HepG2 (cell line): ENCODE measurements around the gene TP53BP2. TPM values are rescaled to one million over a fixed set of nuclear protein-coding genes. Genes with fewer than 3 reads are reported as not detected.

ENCODE experiments used
- ATAC-seq: fragments of 200-7000 bp; cut with Tn5 transposase; 3 replicates; pipeline ENCODE4 v1.9.1; 2020; ENCODE audit warnings: mild to moderate bottlenecking, moderate library complexity
- BruUV-seq: library from RNA; stranded (reverse); fragments of 400-500 nt; replicated peaks from 2 replicates; lab custom pipeline; 2021; lab: Mats Ljungman, UMichigan
- CTCF ChIA-PET: fragments of 300-600 bp; formaldehyde crosslinking; extraction: SDS; loops from one replicate; lab custom pipeline; 2021; ENCODE audit warnings: low total read pairs, inconsistent platforms, low intra/inter-chr PET ratio; lab: Yijun Ruan, JAX
- POLR2A ChIA-PET: fragments of 350-600 bp; sonication (Branson Sonifier 250); formaldehyde crosslinking; loops from one replicate; lab custom pipeline; 2020; ENCODE audit warnings: antibody characterized with exemption, inconsistent platforms; lab: Yijun Ruan, JAX
- DNase-seq: peaks from one replicate; pipeline ENCODE4 v3.0.0-alpha.2; 2015; ENCODE audit warnings: low spot score
- FAIRE-seq: peaks from 3 replicates; lab custom pipeline; 2011; peaks lifted over from hg19 to GRCh38; lab: Jason Lieb, UNC
- H2AFZ ChIP-seq: one replicate; pipeline ENCODE4 v1.6.1; 2011; ENCODE audit warnings: low read length, inconsistent platforms
- H3K27ac ChIP-seq: fragments of 300-600 bp; 3 replicates; pipeline ENCODE4 v1.8.0; 2011; ENCODE audit warnings: mixed run types, mild to moderate bottlenecking, mixed read lengths, low read length, inconsistent platforms; ENCODE audit not compliant: insufficient read depth; ENCODE audit errors: extremely low read length
- H3K27me3 ChIP-seq, 2 experiments: fragments of 200-600 bp in 1 of 2; 2 replicates in 1 of 2; 3 replicates in 1 of 2; pipeline versions ENCODE4 v1.6.0 to v1.8.0; 2011; ENCODE audit warnings: low read length in 2 of 2, mild to moderate bottlenecking in 2 of 2, moderate library complexity in 2 of 2, inconsistent platforms in 1 of 2; ENCODE audit not compliant: insufficient read depth in 2 of 2, control insufficient read depth in 1 of 2
- H3K36me3 ChIP-seq, 2 experiments: fragments of 200-600 bp in 1 of 2; replicated peaks in 1 of 2; 2 replicates in 1 of 2; 3 replicates in 1 of 2; pipeline versions ENCODE4 v1.5.1 to v1.8.0; 2011; ENCODE audit warnings: low read length in 2 of 2, inconsistent platforms in 1 of 2; ENCODE audit not compliant: insufficient read depth in 2 of 2, control insufficient read depth in 1 of 2
- H3K4me1 ChIP-seq: 2 replicates; pipeline ENCODE4 v1.5.1; 2012; ENCODE audit warnings: low read length, inconsistent platforms; ENCODE audit not compliant: insufficient read depth
- H3K4me2 ChIP-seq: 2 replicates; pipeline ENCODE4 v1.6.0; 2011; ENCODE audit warnings: low read depth, low read length, inconsistent platforms
- H3K4me3 ChIP-seq, 3 experiments: fragments of 200-600 bp in 1 of 3; sonication (generic), shearing (Covaris generic) in 1 of 3; replicated peaks in 1 of 3; 2 replicates each; pipeline ENCODE4 v1.5.1; 2011 to 2016; ENCODE audit warnings: low read length in 3 of 3, inconsistent platforms in 2 of 3, low read depth in 2 of 3, mild to moderate bottlenecking in 2 of 3, control low read depth in 1 of 3, mixed read lengths in 1 of 3; ENCODE audit not compliant: insufficient read depth in 1 of 3
- H3K79me2 ChIP-seq: one replicate; pipeline ENCODE4 v1.6.1; 2011; ENCODE audit warnings: low read length, inconsistent platforms; ENCODE audit not compliant: insufficient read depth
- H3K9ac ChIP-seq: 2 replicates; pipeline ENCODE4 v1.6.0; 2011; ENCODE audit warnings: mild to moderate bottlenecking, low read depth, low read length, inconsistent platforms; ENCODE audit not compliant: insufficient read depth
- H3K9me3 ChIP-seq: 2 replicates; pipeline ENCODE4 v1.5.1; 2012; ENCODE audit warnings: mild to moderate bottlenecking, low read length
- H4K20me1 ChIP-seq: 2 replicates; pipeline ENCODE4 v1.6.0; 2011; ENCODE audit warnings: inconsistent platforms, mild to moderate bottlenecking, low read length, moderate library complexity; ENCODE audit not compliant: insufficient read depth
- CC2D1A ChIP-seq: sonication (generic); formaldehyde crosslinking; IDR thresholded peaks from 2 replicates; pipeline ENCODE4 v1.8.1; 2023; ENCODE audit warnings: mild to moderate bottlenecking, missing genetic modification reagents
- FOXJ3 ChIP-seq: sonication (generic); formaldehyde crosslinking; IDR thresholded peaks from 2 replicates; pipeline ENCODE4 v1.4.0; 2020; ENCODE audit warnings: missing genetic modification reagents, mild to moderate bottlenecking, borderline replicate concordance
- HOXA7 ChIP-seq: sonication (generic); formaldehyde crosslinking; IDR thresholded peaks from 2 replicates; pipeline ENCODE4 v1.8.1; 2022; ENCODE audit warnings: mild to moderate bottlenecking, missing genetic modification reagents, moderate library complexity
- IRF2 ChIP-seq: IDR thresholded peaks from 2 replicates; pipeline ENCODE4 v1.6.1; 2018; ENCODE audit warnings: missing genetic modification reagents, missing compliant biosample characterization
- KLF9 ChIP-seq: IDR thresholded peaks from 2 replicates; pipeline ENCODE4 v1.6.1; 2016; ENCODE audit warnings: low read depth
- NFKB2 ChIP-seq: sonication (generic); formaldehyde crosslinking; IDR thresholded peaks from 2 replicates; pipeline ENCODE4 v1.4.0; 2020; ENCODE audit warnings: missing genetic modification reagents, borderline replicate concordance
- PAWR ChIP-seq: sonication (generic); formaldehyde crosslinking; IDR thresholded peaks from 2 replicates; pipeline ENCODE4 v1.4.0; 2020; ENCODE audit warnings: missing genetic modification reagents, mild to moderate bottlenecking, borderline replicate concordance
- RXRB ChIP-seq: IDR thresholded peaks from 2 replicates; pipeline ENCODE4 v1.6.1; 2016; ENCODE audit warnings: borderline replicate concordance, missing genetic modification reagents, missing compliant biosample characterization
- SP2 ChIP-seq: sonication (generic); formaldehyde crosslinking; IDR thresholded peaks from 2 replicates; pipeline ENCODE4 v1.5.1; 2020; ENCODE audit warnings: mild to moderate bottlenecking, missing genetic modification reagents
- SRY ChIP-seq: sonication (generic); formaldehyde crosslinking; IDR thresholded peaks from 2 replicates; pipeline ENCODE4 v1.8.0; 2022; ENCODE audit warnings: mild to moderate bottlenecking, missing genetic modification reagents
- ZBTB20 ChIP-seq: sonication (generic); formaldehyde crosslinking; IDR thresholded peaks from 2 replicates; pipeline ENCODE4 v1.8.1; 2023; ENCODE audit warnings: missing genetic modification reagents, low read depth, mild to moderate bottlenecking, borderline replicate concordance
- ZMYM3 ChIP-seq: sonication (generic); formaldehyde crosslinking; IDR thresholded peaks from 2 replicates; pipeline ENCODE4 v1.5.1; 2020; ENCODE audit warnings: mild to moderate bottlenecking, missing genetic modification reagents
- ZNF329 ChIP-seq: sonication (generic); formaldehyde crosslinking; IDR thresholded peaks from 2 replicates; pipeline ENCODE4 v1.9.0; 2021; ENCODE audit warnings: low read depth, mild to moderate bottlenecking, missing genetic modification reagents
- ZNF382 ChIP-seq: sonication (generic); formaldehyde crosslinking; IDR thresholded peaks from 2 replicates; pipeline ENCODE4 v1.5.0; 2020; ENCODE audit warnings: missing genetic modification reagents, mild to moderate bottlenecking, borderline replicate concordance
- ZNF572 ChIP-seq: sonication (generic); formaldehyde crosslinking; IDR thresholded peaks from 2 replicates; pipeline ENCODE4 v1.5.1; 2020; ENCODE audit warnings: mild to moderate bottlenecking, missing genetic modification reagents
- ZNF720 ChIP-seq: sonication (generic); formaldehyde crosslinking; IDR thresholded peaks from 2 replicates; pipeline ENCODE4 v1.4.0; 2020; ENCODE audit warnings: missing genetic modification reagents
- WGBS: methylation state at CpG from one replicate; pipeline ENCODE4 v1.1.6; 2017; ENCODE audit warnings: low lambda C conversion rate; 5-methylcytosine and 5-hydroxymethylcytosine counted together
- in situ Hi-C: cut with HindIII; loops from 2 replicates; pipeline ENCODE4 v1.10.0; 2017; ENCODE audit warnings: low pct_unique_long_range_greater_than_20kb; ENCODE audit not compliant: extremely low pct_ligation_motif_present
- intact Hi-C: fragments of 100-400 bp; cut with micrococcal nuclease; formaldehyde crosslinking; loops from one replicate; pipeline ENCODE4 v1.10.0; 2022; ENCODE audit not compliant: unreplicated experiment
- polyA plus RNA-seq, 8 experiments: library from polyadenylated mRNA; depleted of rRNA in 3 of 8; stranded (reverse) in 7 of 8; unstranded in 1 of 8; fragments of >200 nt; fragmentation: Illumina TruSeq in 4 of 8; extraction: Trizol in 4 of 8; gene quantifications; 2 replicates each; pipeline versions ENCODE4 v1.2.1 to v1.2.3, GENCODE V29; 2011 to 2016; ENCODE audit warnings: low read depth in 4 of 8, missing spikeins in 1 of 8, mixed read lengths in 1 of 8; ENCODE audit not compliant: insufficient read depth in 1 of 8
- total RNA-seq, 5 experiments: library from RNA; depleted of rRNA; stranded (reverse); fragments of >200 nt; fragmentation: Illumina TruSeq; extraction: Trizol; gene quantifications; 2 replicates each; pipeline ENCODE4 v1.2.3, GENCODE V29; 2016; ENCODE audit warnings: low read depth in 1 of 5
- TF ChIP-seq, protein P1 (sequence below): sonication (generic); formaldehyde crosslinking; IDR thresholded peaks from 2 replicates; pipeline ENCODE4 v1.5.0; 2020; ENCODE audit warnings: mild to moderate bottlenecking, missing genetic modification reagents, borderline replicate concordance

Gene TP53BP2
- total and polyA plus RNA-seq, 2 of the 13 experiments (the other 11 are each of a cell fraction or from before 2014, with no cell fraction given) = 10.0 to 14.0 TPM

DNA sequence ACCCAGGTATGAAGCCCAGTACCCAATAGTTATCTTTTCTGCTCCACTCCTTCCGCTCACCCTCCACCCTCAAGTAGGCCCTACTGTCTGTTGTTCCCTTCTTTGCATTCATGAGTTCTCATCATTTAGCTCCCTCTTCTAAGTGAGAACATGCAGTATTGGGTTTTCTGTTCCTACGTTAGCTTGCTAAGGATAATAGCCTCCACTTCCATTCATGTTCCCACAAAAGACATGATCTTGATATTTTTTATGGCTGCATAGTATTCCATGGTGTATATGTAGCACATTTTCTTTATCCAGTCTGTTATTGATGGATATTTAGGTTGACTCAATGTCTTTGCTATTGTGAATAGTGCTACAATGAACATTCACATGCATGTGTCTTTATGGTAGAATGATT, 2.8 kb upstream of the TP53BP2 start:
- FAIRE-seq = no peak
- 93% methylated on average over 2 of the region's 2 CpGs for WGBS
- CTCF ChIA-PET = no interaction called here
- Histone ChIP-seq H4K20me1 (no peaks in the 10 kb centered on the region), H2AFZ (no peak overlapping the region), H3K79me2 (peaks cover 17% of the 10 kb centered on the region), H3K27me3 (peaks cover 1 to 26% of the 10 kb centered on the region in 2 experiments; a peak in 3 of 5 replicates), H3K9me3 (no peaks in the 10 kb centered on the region), H3K4me1 (peaks cover 17% of the 10 kb centered on the region), H3K36me3 (no peaks in the 10 kb centered on the region), H3K4me3 (no peak overlapping the region), H3K9ac (no peak overlapping the region), H3K4me2 (no peak overlapping the region), H3K27ac (no peak overlapping the region)
- DNase-seq = no peak
- in situ Hi-C loops (no loop called here), intact Hi-C loops (loop anchor here (10.0 kb wide), 2 partner anchors 144 to 486 kb away; partner anchors contain the start of gene NVL)
- no peak for TF ChIP-seq HOXA7 (CRISPR knock-in tag)
- no peak for TF ChIP-seq KLF9 (CRISPR knock-in tag)
- no peak for TF ChIP-seq CC2D1A
- TF ChIP-seq ZNF329 = no peak
- TF ChIP-seq RXRB (CRISPR knock-in tag) = no peak
- no peak for TF ChIP-seq SP2 (CRISPR knock-in tag)
- no peak for TF ChIP-seq FOXJ3
- TF ChIP-seq NFKB2 (CRISPR knock-in tag) = no peak
- TF ChIP-seq ZNF720 (CRISPR knock-in tag) = no peak
- POLR2A ChIA-PET = no interaction called here
- ATAC-seq = no peak
- no TSS peak for BruUV-seq

GRCh38 chr1:223847781-223848345, 2.1 kb upstream of the TP53BP2 start:
- H4K20me1 ChIP-seq = no peaks in the 10 kb centered on the region
- in situ Hi-C loops (no loop called here), intact Hi-C loops (loop anchor here (2.0 to 10.0 kb wide), 3 partner anchors 37 to 487 kb away; partner anchors contain the start of gene NVL)
- H3K4me3 ChIP-seq = no peak overlapping the region
- H2AFZ ChIP-seq = no peak overlapping the region
- ChIA-PET POLR2A (no interaction called here), CTCF (no interaction called here)
- DNase-seq (no peak), ATAC-seq (no peak), FAIRE-seq (no peak)
- H3K36me3 ChIP-seq = no peaks in the 10 kb centered on the region
- H3K27me3 ChIP-seq = peaks cover 1 to 25% of the 10 kb centered on the region in 2 experiments; a peak in 3 of 5 replicates
- H3K79me2 ChIP-seq = peaks cover 23% of the 10 kb centered on the region
- no TSS peak for BruUV-seq
- no peaks in the 10 kb centered on the region for H3K9me3 ChIP-seq
- WGBS = 80% methylated on average over 4 of the region's 4 CpGs
- H3K4me2 ChIP-seq = no peak overlapping the region
- H3K9ac ChIP-seq = no peak overlapping the region
- H3K4me1 ChIP-seq = peaks cover 24% of the 10 kb centered on the region
- no peak overlapping the region for H3K27ac ChIP-seq
- TF ChIP-seq SRY (no peak), ZBTB20 (CRISPR knock-in tag) (no peak), IRF2 (CRISPR knock-in tag) (no peak), PAWR (CRISPR knock-in tag) (no peak), ZNF572 (CRISPR knock-in tag) (no peak), ZNF382 (no peak), ZMYM3 (CRISPR knock-in tag) (no peak)
- TF ChIP-seq, protein P1, sequence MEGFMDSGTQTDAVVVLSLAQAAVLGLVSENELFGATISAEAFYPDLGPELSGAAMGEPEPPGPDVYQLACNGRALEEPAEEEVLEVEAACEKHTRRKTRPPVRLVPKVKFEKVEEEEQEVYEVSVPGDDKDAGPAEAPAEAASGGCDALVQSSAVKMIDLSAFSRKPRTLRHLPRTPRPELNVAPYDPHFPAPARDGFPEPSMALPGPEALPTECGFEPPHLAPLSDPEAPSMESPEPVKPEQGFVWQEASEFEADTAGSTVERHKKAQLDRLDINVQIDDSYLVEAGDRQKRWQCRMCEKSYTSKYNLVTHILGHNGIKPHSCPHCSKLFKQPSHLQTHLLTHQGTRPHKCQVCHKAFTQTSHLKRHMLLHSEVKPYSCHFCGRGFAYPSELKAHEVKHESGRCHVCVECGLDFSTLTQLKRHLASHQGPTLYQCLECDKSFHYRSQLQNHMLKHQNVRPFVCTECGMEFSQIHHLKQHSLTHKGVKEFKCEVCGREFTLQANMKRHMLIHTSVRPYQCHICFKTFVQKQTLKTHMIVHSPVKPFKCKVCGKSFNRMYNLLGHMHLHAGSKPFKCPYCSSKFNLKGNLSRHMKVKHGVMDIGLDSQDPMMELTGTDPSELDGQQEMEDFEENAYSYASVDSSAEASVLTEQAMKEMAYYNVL (CRISPR knock-in tag) = no peak
